NB4 (cell line): ENCODE measurements around the gene CD83.

Source experiments
- TF ChIP-seq, protein P1 (sequence below): IDR thresholded peaks from one replicate; pipeline ENCODE4 v1.5.1; 2012; ENCODE audit warnings: low read depth, low read length
- TF ChIP-seq, protein P2 (sequence below): IDR thresholded peaks from 2 replicates; pipeline ENCODE4 v1.6.1; 2011; ENCODE audit warnings: low read depth, low read length

DNA sequence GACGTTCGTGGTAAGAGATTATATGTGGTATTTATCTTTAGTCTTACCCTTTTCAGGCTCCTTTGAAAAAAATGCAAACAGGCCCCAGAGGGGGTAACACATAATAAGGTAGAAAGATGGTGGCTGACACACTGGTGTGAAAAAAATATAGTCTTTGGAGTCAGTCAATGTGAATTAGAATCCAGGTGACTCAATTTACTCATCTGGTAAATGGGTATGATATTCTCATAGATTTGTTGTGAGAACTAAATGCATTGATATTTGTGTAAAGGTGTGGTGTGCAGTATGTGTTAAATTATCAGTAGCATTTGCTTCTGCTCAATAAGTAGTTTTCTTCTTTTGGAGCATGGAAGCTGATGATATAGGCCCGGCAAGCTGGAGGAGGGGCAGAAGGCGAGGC is 25.7 kb downstream of the CD83 start:
- TF ChIP-seq, protein P1, sequence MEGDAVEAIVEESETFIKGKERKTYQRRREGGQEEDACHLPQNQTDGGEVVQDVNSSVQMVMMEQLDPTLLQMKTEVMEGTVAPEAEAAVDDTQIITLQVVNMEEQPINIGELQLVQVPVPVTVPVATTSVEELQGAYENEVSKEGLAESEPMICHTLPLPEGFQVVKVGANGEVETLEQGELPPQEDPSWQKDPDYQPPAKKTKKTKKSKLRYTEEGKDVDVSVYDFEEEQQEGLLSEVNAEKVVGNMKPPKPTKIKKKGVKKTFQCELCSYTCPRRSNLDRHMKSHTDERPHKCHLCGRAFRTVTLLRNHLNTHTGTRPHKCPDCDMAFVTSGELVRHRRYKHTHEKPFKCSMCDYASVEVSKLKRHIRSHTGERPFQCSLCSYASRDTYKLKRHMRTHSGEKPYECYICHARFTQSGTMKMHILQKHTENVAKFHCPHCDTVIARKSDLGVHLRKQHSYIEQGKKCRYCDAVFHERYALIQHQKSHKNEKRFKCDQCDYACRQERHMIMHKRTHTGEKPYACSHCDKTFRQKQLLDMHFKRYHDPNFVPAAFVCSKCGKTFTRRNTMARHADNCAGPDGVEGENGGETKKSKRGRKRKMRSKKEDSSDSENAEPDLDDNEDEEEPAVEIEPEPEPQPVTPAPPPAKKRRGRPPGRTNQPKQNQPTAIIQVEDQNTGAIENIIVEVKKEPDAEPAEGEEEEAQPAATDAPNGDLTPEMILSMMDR = no peak
- TF ChIP-seq, protein P2, sequence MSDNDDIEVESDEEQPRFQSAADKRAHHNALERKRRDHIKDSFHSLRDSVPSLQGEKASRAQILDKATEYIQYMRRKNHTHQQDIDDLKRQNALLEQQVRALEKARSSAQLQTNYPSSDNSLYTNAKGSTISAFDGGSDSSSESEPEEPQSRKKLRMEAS = no peak
